Lung (tissue), 12 donors: Measurements from ENCODE around the gene BAMBI. TPM values are rescaled to one million over a fixed set of nuclear protein-coding genes. Genes with fewer than 3 reads are reported as not detected.

Experiments used
- ATAC-seq: fragments of 200-7000 bp; cut with Tn5 transposase; one replicate; pipeline ENCODE4 v1.9.1; 2020; ENCODE audit warnings: moderate number of reproducible peaks; ENCODE audit not compliant: insufficient read depth, low FRiP score
- DNase-seq, 3 donors: peaks; one replicate each; pipeline ENCODE4 v3.0.0-alpha.2; 2013 to 2017
- H3K27ac ChIP-seq, 2 donors: one replicate each; pipeline ENCODE4 v1.5.1; 2013; ENCODE audit warnings: mild to moderate bottlenecking in 2 of 2, moderate library complexity in 2 of 2, control low read depth in 1 of 2, inconsistent platforms in 1 of 2, low read depth in 1 of 2, low read length in 1 of 2
- H3K27me3 ChIP-seq, 3 donors: one replicate each; pipeline ENCODE4 v1.5.1; 2013; ENCODE audit warnings: low read length in 2 of 3; ENCODE audit not compliant: control insufficient read depth in 3 of 3, insufficient read depth in 3 of 3
- H3K36me3 ChIP-seq, 4 donors: one replicate each; pipeline ENCODE4 v1.5.1; 2013; ENCODE audit warnings: low read length in 4 of 4, mild to moderate bottlenecking in 1 of 4, moderate library complexity in 1 of 4; ENCODE audit not compliant: control insufficient read depth in 4 of 4, insufficient read depth in 4 of 4
- H3K4me1 ChIP-seq, 5 donors: one replicate each; pipeline ENCODE4 v1.5.1; 2013; ENCODE audit warnings: low read length in 5 of 5, mild to moderate bottlenecking in 2 of 5, moderate library complexity in 1 of 5; ENCODE audit not compliant: control insufficient read depth in 5 of 5, insufficient read depth in 5 of 5
- H3K4me3 ChIP-seq: one replicate; pipeline ENCODE4 v1.5.1; 2013; ENCODE audit warnings: mild to moderate bottlenecking, control low read depth, moderate library complexity
- H3K9ac ChIP-seq, 2 donors: one replicate each; pipeline ENCODE4 v1.5.1; 2013; ENCODE audit warnings: low read length in 2 of 2, control low read depth in 1 of 2; ENCODE audit not compliant: insufficient read depth in 1 of 2
- H3K9me3 ChIP-seq, 4 donors: one replicate each; pipeline ENCODE4 v1.5.1; 2013; ENCODE audit warnings: low read length in 3 of 4, mild to moderate bottlenecking in 1 of 4, moderate library complexity in 1 of 4; ENCODE audit not compliant: control insufficient read depth in 4 of 4, insufficient read depth in 3 of 4
- WGBS, 2 donors: extraction: QIAGEN DNeasy Blood & Tissue Kit; methylation state at CpG; one replicate each; pipeline ENCODE4 v1.1.7; 2013; 5-methylcytosine and 5-hydroxymethylcytosine counted together
- polyA plus RNA-seq, 2 donors: library from polyadenylated mRNA; stranded (reverse); fragments of 200-250 nt; gene quantifications; one replicate each; pipeline ENCODE4 v1.2.1, GENCODE V29; 2013
- total RNA-seq, 2 donors: library from RNA; depleted of rRNA in 1 of 2; stranded (reverse); fragments of >200 nt in 1 of 2; gene quantifications; one replicate each; pipeline ENCODE4 v1.2.1, GENCODE V29; 2014 to 2021
- TF ChIP-seq, protein P1 (sequence below): IDR thresholded peaks from 2 replicates; pipeline ENCODE4 v1.5.1; 2012; ENCODE audit warnings: mild to moderate bottlenecking; ENCODE audit errors: control extremely low read depth, extremely low read depth
- donor health status: control.
- donor health status: control.
- donor health status: Bipolar disorder and iron deficiency.
- donor health status: healthy.
- donor health status: DM: yes; HTN: yes; CAD: no.

BAMBI gene
- total and polyA plus RNA-seq, 4 donors = 3.1 to 28.3 (median 5.9) TPM

DNA sequence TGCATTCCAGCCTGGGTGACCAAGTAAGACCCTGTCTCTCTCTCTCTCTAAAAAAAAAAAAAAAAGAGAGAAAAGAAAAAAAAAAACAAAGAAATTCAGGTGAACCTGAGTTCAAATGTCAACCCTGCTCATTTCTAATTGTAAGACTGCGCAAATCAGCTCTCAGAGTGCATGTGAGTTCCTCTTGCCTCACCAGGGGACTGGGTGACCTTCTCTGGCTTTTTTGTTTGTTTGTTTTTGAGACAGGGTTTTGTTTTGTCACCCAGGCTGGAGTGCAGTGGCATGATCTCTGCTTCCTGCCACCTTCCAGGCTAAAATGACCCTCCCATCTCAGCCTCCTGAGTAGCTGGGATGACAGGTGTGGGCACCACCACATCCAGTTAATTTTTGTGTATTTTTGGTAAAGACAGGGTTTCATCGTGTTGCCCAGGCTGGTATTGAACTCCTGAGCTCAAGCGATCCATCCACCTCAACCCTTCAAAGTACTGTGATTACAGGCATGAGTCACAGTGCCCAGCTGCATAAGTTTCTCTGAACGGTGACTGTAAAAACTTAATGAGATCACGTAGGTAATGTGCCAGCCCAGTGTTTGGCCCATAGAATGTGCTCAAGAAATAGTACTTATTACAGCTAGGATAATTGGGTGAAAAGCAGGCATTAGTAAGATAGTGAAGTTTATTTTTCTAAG, 45.3 kb upstream of the BAMBI start:
- H3K27me3 ChIP-seq = no peaks in the 10 kb centered on the region
- WGBS, 2 donors = 83 to 87% methylated on average over 5 of the region's 5 CpGs
- no peak overlapping the region for H3K4me3 ChIP-seq
- H3K4me1 ChIP-seq = peaks cover 0 to 5% (median 0%) of the 10 kb centered on the region in 5 donors
- DNase-seq = no peak
- no peaks in the 10 kb centered on the region for H3K9me3 ChIP-seq
- H3K27ac ChIP-seq = no peak overlapping the region
- TF ChIP-seq, protein P1, sequence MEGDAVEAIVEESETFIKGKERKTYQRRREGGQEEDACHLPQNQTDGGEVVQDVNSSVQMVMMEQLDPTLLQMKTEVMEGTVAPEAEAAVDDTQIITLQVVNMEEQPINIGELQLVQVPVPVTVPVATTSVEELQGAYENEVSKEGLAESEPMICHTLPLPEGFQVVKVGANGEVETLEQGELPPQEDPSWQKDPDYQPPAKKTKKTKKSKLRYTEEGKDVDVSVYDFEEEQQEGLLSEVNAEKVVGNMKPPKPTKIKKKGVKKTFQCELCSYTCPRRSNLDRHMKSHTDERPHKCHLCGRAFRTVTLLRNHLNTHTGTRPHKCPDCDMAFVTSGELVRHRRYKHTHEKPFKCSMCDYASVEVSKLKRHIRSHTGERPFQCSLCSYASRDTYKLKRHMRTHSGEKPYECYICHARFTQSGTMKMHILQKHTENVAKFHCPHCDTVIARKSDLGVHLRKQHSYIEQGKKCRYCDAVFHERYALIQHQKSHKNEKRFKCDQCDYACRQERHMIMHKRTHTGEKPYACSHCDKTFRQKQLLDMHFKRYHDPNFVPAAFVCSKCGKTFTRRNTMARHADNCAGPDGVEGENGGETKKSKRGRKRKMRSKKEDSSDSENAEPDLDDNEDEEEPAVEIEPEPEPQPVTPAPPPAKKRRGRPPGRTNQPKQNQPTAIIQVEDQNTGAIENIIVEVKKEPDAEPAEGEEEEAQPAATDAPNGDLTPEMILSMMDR = no peak
- ATAC-seq = no peak
- no peaks in the 10 kb centered on the region for H3K36me3 ChIP-seq
- no peak overlapping the region for H3K9ac ChIP-seq

DNA sequence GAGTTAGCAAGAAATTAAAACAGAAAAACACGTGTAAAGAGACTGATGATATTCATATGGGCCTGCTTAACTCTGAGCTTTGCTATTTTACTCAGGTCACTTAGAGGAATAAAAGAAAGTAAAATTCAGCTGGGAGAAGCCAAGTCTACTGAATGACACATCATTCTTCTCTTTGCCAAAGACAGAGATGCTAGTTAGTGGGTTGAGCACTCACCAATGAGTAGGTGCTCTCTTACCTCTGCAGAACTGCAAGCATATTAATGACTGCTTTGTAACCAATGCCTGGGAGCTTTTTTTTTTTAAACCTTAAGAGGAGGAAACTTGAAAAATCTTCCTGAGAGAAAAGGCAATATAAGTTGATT, 44.8 kb upstream of the BAMBI start:
- H3K27ac ChIP-seq = no peak overlapping the region
- H3K4me1 ChIP-seq = peaks cover 0 to under 1% (median 0%) of the 10 kb centered on the region in 5 donors
- no peak overlapping the region for H3K4me3 ChIP-seq
- 71 to 81% methylated on average over 1 of the region's 1 CpG for WGBS, 2 donors
- TF ChIP-seq, protein P1 = no peak
- no peak for ATAC-seq
- no peak overlapping the region for H3K9ac ChIP-seq
- no peaks in the 10 kb centered on the region for H3K36me3 ChIP-seq
- no peak for DNase-seq
- no peaks in the 10 kb centered on the region for H3K9me3 ChIP-seq
- no peaks in the 10 kb centered on the region for H3K27me3 ChIP-seq

GRCh38 chr10:28633750-28634149, 43.6 kb upstream of the BAMBI start:
- WGBS, 2 donors = 84 to 93% methylated on average over 6 of the region's 6 CpGs
- H3K36me3 ChIP-seq = no peaks in the 10 kb centered on the region
- DNase-seq (no peak), ATAC-seq (no peak)
- H3K9me3 ChIP-seq = no peaks in the 10 kb centered on the region
- TF ChIP-seq, protein P1 = no peak
- no peaks in the 10 kb centered on the region for H3K27me3 ChIP-seq
- no peaks in the 10 kb centered on the region for H3K4me1 ChIP-seq
- H3K9ac ChIP-seq = no peak overlapping the region
- H3K4me3 ChIP-seq = no peak overlapping the region
- no peak overlapping the region for H3K27ac ChIP-seq

DNA sequence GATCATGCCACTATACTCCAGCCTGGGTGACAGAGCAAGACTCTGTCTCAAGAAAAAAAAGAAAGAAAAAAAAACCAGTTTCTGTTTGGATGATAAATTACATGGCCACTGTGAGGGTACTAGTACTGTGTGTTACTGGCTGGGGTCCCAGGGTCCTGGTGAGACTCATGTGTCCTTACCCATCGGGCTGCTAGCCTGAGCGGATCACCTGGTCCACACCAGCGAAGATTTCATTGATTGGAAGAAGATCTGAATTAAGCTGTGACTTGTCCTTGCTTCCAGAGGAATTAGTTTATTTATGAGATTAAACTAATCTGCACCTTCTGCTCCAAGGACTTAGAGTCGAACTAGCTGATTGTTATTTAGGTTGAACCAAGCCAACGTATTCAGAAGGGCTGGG, 40.0 kb upstream of the BAMBI start:
- 86 to 95% methylated on average over 5 of the region's 5 CpGs for WGBS, 2 donors
- ATAC-seq (no peak), DNase-seq (no peak)
- no peak overlapping the region for H3K9ac ChIP-seq
- no peak overlapping the region for H3K27ac ChIP-seq
- no peaks in the 10 kb centered on the region for H3K27me3 ChIP-seq
- TF ChIP-seq, protein P1 = no peak
- H3K9me3 ChIP-seq = peaks cover 0 to 2% (median 0%) of the 10 kb centered on the region in 4 donors
- H3K36me3 ChIP-seq = no peaks in the 10 kb centered on the region
- H3K4me1 ChIP-seq = no peaks in the 10 kb centered on the region
- H3K4me3 ChIP-seq = no peak overlapping the region
